ENCODE data around the gene ADCYAP1R1. TPM values are rescaled to one million over a fixed set of nuclear protein-coding genes. Genes with fewer than 3 reads are reported as not detected.

The ADCYAP1R1 gene
- total RNA-seq, 2 experiments from 2014 or later: not detected

GRCh38 chr7:31074120-31074383 lies 21.9 kb downstream of the ADCYAP1R1 start:
- no peak for DNase-seq
- H3K27ac Mint-ChIP-seq: no peak overlapping the region
- H3K4me3 Mint-ChIP-seq: no peak overlapping the region
- CTCF ChIA-PET: interaction anchor here (1.1 kb wide), 1 partner anchor 90 kb away, joined by 5 read pairs; no protein-coding TSS in a partner anchor
- H3K27me3 Mint-ChIP-seq (ENCODE audit: low read depth): no peaks in the 10 kb centered on the region
- no peaks in the 10 kb centered on the region for H3K36me3 Mint-ChIP-seq (ENCODE audit: low read depth)
- no peaks in the 10 kb centered on the region for H3K9me3 Mint-ChIP-seq
- intact Hi-C loops (cut with micrococcal nuclease): no loop called here
- H3K4me1 Mint-ChIP-seq (ENCODE audit: low read depth): no peaks in the 10 kb centered on the region

DNA sequence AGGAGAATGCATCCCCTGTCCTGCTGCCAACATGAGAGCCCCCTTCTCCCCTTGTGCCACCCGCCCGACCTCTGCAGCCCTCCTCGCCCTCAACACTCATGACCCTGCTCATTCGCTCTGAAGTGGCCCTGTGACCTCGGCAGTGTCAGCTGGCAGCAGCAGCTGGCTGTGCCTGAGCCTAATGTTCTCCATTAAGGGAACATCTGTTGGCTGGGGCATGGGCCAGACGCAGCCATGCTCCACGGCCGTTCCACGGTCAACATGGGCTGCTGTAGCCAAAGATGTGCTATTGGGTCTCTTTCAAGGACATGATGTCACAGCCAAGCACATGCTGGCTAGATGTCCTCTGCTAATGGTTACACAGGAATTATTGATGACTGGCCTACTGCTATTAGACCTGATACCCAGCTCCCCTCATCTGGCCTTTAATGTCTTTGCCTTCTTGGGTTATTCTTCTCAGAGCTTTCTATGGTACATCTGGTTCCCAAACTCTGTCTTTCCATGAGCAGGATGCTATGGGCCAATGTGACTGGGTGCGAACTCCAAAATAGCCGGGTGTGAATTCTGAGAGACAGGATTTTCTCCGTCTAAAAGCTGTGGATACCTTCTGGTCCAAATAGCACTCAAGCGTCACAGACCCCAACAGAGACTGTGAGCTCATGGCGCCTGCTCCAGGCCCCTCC lies 22.4 kb downstream of the ADCYAP1R1 start:
- intact Hi-C loops (cut with micrococcal nuclease): no loop called here
- CTCF ChIA-PET: interaction anchor here (1.0 kb wide), 1 partner anchor 95 kb away, joined by 3 read pairs; no protein-coding TSS in a partner anchor
- Mint-ChIP-seq H3K4me3 (no peak overlapping the region), H3K27me3 (ENCODE audit: low read depth) (peaks cover under 1% of the 10 kb centered on the region), H3K4me1 (ENCODE audit: low read depth) (no peaks in the 10 kb centered on the region), H3K9me3 (no peaks in the 10 kb centered on the region), H3K36me3 (ENCODE audit: low read depth) (no peaks in the 10 kb centered on the region), H3K27ac (no peak overlapping the region)
- no peak for DNase-seq

- Mint-ChIP-seq H3K4me3 (no peak overlapping the region), H3K27me3 (ENCODE audit: low read depth) (peaks cover 5% of the 10 kb centered on the region), H3K9me3 (no peaks in the 10 kb centered on the region), H3K36me3 (ENCODE audit: low read depth) (no peaks in the 10 kb centered on the region), H3K4me1 (ENCODE audit: low read depth) (no peaks in the 10 kb centered on the region), H3K27ac (no peak overlapping the region)
- DNase-seq: no peak
- CTCF ChIA-PET: interaction anchor here (1.0 kb wide), 1 partner anchor 96 kb away, joined by 3 read pairs; no protein-coding TSS in a partner anchor
- intact Hi-C loops (cut with micrococcal nuclease): no loop called here
Observed at GRCh38 chr7:31075086-31075405, 22.9 kb downstream of the ADCYAP1R1 start.

GRCh38 chr7:31076051-31076450 lies 23.9 kb downstream of the ADCYAP1R1 start:
- Mint-ChIP-seq H3K27me3 (ENCODE audit: low read depth) (peaks cover 5% of the 10 kb centered on the region), H3K4me3 (no peak overlapping the region), H3K4me1 (ENCODE audit: low read depth) (no peaks in the 10 kb centered on the region), H3K36me3 (ENCODE audit: low read depth) (no peaks in the 10 kb centered on the region), H3K27ac (no peak overlapping the region), H3K9me3 (no peaks in the 10 kb centered on the region)
- no peak for DNase-seq
- CTCF ChIA-PET: interaction anchor here (0.6 to 1.3 kb wide), 3 partner anchors 93 to 1958 kb away, joined by 3 to 4 read pairs (median 3); no protein-coding TSS in a partner anchor
- intact Hi-C loops (cut with micrococcal nuclease): no loop called here

DNA sequence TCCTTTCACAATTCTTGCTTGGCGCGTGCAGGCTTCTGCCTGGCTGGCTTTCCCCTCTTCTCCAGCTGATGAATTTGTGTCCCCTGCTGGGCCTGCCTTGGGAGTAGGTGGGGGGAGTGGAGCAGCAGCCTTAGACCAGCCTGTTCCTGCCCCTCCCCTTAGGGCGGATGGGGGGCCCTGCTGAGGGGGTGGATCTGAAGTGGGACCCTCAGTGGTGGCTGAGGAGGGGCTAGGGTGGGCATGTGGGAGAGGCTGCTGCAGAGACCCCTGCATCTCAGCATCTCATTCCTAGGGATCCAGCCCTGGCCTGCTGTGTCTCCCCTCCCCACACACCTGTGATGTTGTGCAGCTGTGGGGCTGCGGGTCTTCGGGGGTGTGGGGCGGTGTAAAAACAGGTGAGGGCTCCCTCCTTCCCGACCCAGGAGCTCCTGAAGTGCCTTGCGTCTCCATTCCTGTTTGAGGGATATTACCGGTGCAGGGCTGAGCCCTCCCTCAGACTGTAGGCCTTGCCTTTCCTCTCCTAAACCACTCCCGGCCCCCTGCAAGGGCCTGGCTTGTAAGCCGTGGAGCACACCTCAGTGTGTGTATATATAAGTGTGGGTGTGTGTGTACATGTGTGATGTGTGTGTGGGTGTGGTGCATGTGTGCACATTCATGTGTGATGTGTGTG lies 24.7 kb downstream of the ADCYAP1R1 start:
- DNase-seq: no peak
- Mint-ChIP-seq H3K27me3 (ENCODE audit: low read depth) (peaks cover 5% of the 10 kb centered on the region), H3K27ac (no peak overlapping the region), H3K4me1 (ENCODE audit: low read depth) (no peaks in the 10 kb centered on the region), H3K4me3 (no peak overlapping the region), H3K36me3 (ENCODE audit: low read depth) (no peaks in the 10 kb centered on the region), H3K9me3 (no peaks in the 10 kb centered on the region)
- intact Hi-C loops (cut with micrococcal nuclease): no loop called here
- CTCF ChIA-PET: interaction anchor here (1.3 kb wide), 1 partner anchor 94 kb away, joined by 3 read pairs; no protein-coding TSS in a partner anchor

GRCh38 chr7:31077484-31078362 lies 25.6 kb downstream of the ADCYAP1R1 start:
- CTCF ChIA-PET: interaction anchor here (0.6 kb wide), 1 partner anchor 281 kb away, joined by 3 read pairs; no protein-coding TSS in a partner anchor
- Mint-ChIP-seq H3K27me3 (ENCODE audit: low read depth) (peaks cover 5% of the 10 kb centered on the region), H3K9me3 (no peaks in the 10 kb centered on the region), H3K4me3 (no peak overlapping the region), H3K27ac (no peak overlapping the region), H3K36me3 (ENCODE audit: low read depth) (no peaks in the 10 kb centered on the region), H3K4me1 (ENCODE audit: low read depth) (no peaks in the 10 kb centered on the region)
- no peak for DNase-seq
- intact Hi-C loops (cut with micrococcal nuclease): no loop called here

DNA sequence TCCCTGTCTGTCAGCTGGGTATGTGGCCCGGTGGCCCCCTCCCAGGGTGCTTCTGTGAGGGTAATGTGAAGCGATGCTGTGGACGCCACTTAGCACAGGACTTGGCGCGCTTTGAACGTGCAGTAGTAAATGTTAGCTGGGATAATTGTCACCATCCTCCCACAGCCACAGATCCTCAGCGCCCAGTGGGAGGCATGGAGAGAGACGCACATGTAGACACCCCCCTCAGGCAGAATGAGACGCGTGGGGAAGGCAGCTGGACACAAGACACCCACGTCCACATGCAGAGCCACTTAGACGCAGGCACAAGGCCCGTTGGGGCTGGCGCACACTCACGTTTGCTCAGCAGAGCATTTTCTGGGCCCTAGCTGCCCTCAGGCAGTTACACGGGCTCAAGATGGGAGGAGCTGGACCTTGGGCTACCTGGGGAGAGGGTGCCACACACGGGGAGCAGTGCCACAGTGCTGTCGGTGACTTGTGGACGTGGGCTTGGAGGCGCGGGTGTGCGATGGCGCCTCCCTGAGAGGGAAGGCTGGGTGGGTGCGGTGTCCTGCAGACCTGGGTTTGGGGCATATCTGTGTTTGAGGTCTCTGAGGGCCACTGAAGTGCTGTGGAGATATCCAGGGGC lies 26.4 kb downstream of the ADCYAP1R1 start:
- CTCF ChIA-PET: interaction anchor here (0.6 kb wide), 1 partner anchor 282 kb away, joined by 3 read pairs; no protein-coding TSS in a partner anchor
- Mint-ChIP-seq H3K9me3 (no peaks in the 10 kb centered on the region), H3K36me3 (ENCODE audit: low read depth) (no peaks in the 10 kb centered on the region), H3K27me3 (ENCODE audit: low read depth) (peaks cover 9% of the 10 kb centered on the region), H3K4me1 (ENCODE audit: low read depth) (no peaks in the 10 kb centered on the region), H3K4me3 (no peak overlapping the region), H3K27ac (no peak overlapping the region)
- no peak for DNase-seq
- intact Hi-C loops (cut with micrococcal nuclease): no loop called here

- H3K9me3 Mint-ChIP-seq: no peaks in the 10 kb centered on the region
- no peak overlapping the region for H3K4me3 Mint-ChIP-seq
- no peak overlapping the region for H3K27ac Mint-ChIP-seq
- H3K4me1 Mint-ChIP-seq (ENCODE audit: low read depth): no peaks in the 10 kb centered on the region
- CTCF ChIA-PET: no interaction called here
- H3K36me3 Mint-ChIP-seq (ENCODE audit: low read depth): no peaks in the 10 kb centered on the region
- intact Hi-C loops (cut with micrococcal nuclease): no loop called here
- H3K27me3 Mint-ChIP-seq (ENCODE audit: low read depth): peaks cover 9% of the 10 kb centered on the region
- no peak for DNase-seq
Observed at GRCh38 chr7:31079126-31079823, 27.2 kb downstream of the ADCYAP1R1 start.

GRCh38 chr7:31079824-31080511 lies 27.9 kb downstream of the ADCYAP1R1 start:
- Mint-ChIP-seq H3K27ac (no peak overlapping the region), H3K27me3 (ENCODE audit: low read depth) (peaks cover 9% of the 10 kb centered on the region), H3K36me3 (ENCODE audit: low read depth) (no peaks in the 10 kb centered on the region), H3K9me3 (no peaks in the 10 kb centered on the region), H3K4me1 (ENCODE audit: low read depth) (no peaks in the 10 kb centered on the region), H3K4me3 (no peak overlapping the region)
- intact Hi-C loops (cut with micrococcal nuclease): no loop called here
- CTCF ChIA-PET: no interaction called here
- DNase-seq: no peak

- CTCF ChIA-PET: no interaction called here
- no peak for DNase-seq
- H3K4me3 Mint-ChIP-seq: no peak overlapping the region
- no peaks in the 10 kb centered on the region for H3K4me1 Mint-ChIP-seq (ENCODE audit: low read depth)
- intact Hi-C loops (cut with micrococcal nuclease): no loop called here
- H3K9me3 Mint-ChIP-seq: no peaks in the 10 kb centered on the region
- H3K36me3 Mint-ChIP-seq (ENCODE audit: low read depth): no peaks in the 10 kb centered on the region
- no peak overlapping the region for H3K27ac Mint-ChIP-seq
- peaks cover 9% of the 10 kb centered on the region for H3K27me3 Mint-ChIP-seq (ENCODE audit: low read depth)
Observed at GRCh38 chr7:31080763-31081162, 28.7 kb downstream of the ADCYAP1R1 start.

DNA sequence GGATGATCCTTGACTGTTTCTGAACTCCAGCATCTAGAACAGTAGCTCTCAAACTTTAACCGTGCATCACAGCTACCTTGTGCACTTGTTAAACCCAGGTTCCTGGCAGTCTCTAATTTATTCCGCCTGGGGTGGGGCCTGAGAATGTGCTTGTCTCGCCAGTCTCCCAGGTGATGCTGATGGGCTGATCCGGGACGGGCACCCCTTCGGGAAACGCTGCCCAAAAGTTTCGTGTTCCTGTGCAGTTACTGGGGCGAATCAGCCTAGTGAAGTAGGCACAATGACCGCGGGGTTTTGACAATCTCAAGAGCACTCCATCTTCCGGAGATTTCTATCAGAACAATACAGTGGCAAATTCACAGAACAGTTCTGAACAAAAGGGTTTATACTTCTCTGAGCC lies 29.9 kb downstream of the ADCYAP1R1 start:
- CTCF ChIA-PET: interaction anchor here (0.9 to 1.4 kb wide), 3 partner anchors 41 to 144 kb away, joined by 3 read pairs; no protein-coding TSS in a partner anchor
- Mint-ChIP-seq H3K36me3 (ENCODE audit: low read depth) (no peaks in the 10 kb centered on the region), H3K9me3 (no peaks in the 10 kb centered on the region), H3K27me3 (ENCODE audit: low read depth) (peaks cover 9% of the 10 kb centered on the region), H3K4me1 (ENCODE audit: low read depth) (no peaks in the 10 kb centered on the region), H3K4me3 (no peak overlapping the region), H3K27ac (no peak overlapping the region)
- DNase-seq: no peak
- intact Hi-C loops (cut with micrococcal nuclease): no loop called here

All from activated naive CD4-positive, alpha-beta T cell treated with anti-CD3 and anti-CD28 coated beads for 36 hours (primary cell).